GM21619 (cell line): Measurements from ENCODE around the gene DCAF6.

Experiments
- ATAC-seq: cut with Tn5 transposase; IDR thresholded peaks from one replicate; pipeline ENCODE4 v1.9.1; 2021; ENCODE audit not compliant: unreplicated experiment

DCAF6 gene

DNA sequence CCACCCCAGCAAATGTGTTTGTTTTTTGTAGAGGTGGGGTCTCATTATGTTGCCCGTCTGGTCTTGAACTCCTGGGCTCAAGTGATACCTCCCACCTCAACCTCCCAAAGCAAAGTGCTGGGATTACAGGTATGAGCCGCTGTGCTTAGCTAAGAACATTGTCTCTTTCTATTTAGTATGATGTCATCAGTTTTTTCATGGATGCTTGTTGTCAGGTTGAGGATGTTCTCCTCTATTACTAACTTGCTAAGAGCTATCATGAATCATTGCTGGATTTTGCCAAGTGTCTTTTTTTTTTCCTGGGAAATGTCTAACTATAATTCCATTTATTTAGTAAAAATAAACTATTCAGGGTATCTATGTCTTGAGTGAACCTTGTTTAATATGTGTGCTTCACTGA is 19.4 kb downstream of the DCAF6 start:
- no peak for ATAC-seq

DNA sequence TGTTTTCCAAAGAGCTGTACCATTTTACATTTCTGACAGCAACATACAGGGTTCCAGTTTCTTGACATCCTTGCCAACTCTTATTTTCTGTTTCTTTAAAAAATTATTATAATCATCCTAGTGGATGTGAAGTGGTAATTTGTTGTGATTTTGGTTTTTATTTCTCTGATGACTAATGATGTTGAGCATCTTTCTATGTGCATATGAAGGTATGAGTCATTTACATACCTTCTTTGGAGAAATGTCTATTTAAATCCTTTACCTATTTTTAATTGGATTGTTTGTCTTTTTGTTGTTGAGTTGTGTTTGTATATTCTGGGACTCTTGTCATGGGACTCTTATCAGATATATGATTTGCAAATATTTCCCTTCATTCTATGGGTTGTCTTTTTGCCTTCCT is 21.2 kb downstream of the DCAF6 start:
- ATAC-seq = no peak

DNA sequence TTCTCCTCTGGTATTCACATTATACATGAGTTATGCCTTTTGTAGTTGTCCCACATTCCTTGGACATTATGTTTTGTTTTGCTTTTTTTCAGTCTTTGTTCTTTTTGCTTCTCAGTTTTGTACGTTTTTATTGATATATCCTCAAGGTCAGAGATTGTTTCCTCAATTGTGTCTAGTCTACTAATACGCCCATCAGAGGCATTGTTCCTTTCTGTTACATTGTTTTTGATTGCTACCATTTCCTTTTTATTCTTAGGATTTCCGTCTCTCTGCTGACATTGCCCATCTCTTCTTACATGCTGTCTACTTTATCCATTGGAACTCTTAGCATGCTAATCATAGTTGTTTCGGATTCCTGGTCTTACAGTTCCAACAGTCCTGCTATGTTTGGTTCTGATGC is 28.2 kb downstream of the DCAF6 start:
- ATAC-seq = no peak

DNA sequence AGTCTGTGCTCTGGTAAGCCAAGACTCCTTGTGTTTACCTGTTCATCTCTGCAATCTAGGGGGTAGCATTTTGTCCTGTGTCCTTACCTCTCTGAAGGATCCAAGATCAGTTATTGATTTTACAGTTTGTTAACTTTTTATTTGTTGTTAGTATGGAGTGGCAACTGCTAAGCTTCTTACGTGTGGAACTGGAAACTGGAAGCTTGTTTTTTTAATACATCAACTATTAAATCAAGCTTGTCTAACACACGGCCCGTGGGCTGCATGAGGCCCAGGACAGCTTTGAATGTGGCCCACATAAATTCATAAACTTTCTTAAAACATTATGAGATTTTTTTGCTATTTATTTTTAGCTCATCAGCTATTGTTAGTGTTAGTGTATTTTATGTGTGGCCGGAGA is 29.6 kb downstream of the DCAF6 start:
- no peak for ATAC-seq

DNA sequence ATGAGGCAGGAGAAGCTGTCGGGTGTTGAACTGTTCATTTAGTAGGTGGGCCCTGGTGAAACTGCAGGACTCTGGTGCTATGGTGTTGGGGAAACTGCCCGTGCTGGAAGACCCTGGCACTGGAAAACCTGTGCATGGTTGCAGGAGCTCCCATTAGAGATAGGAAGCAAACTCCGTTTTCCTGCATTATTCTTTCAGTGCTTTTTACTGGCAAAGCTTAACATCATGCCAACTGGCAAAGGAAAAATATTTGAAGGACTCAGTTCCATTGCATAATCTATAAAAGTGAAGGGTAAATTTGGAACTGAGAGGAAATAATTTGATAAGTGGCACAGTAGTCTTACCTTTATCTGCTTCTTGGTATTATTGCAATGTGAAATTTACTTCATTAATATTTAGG is 32.1 kb downstream of the DCAF6 start:
- ATAC-seq = no peak

DNA sequence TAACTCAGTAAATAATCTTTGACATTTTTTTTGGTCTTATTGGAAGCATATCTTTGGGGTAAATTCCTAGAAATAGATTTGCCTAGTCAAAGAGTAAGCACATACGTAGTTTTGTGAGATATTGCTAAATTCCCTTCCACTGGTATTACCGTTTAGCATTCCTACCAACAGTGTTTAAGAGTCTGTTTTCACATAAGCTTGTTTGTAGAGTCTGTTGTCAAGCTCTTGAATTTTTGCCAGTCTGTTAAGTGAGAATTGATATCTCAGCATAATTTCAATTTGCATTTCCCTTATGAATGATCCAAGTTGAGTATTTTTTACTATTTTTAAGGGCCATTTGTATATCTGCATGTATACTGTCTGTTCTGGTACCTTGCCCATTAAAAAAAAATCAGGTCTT is 37.3 kb downstream of the DCAF6 start:
- no peak for ATAC-seq

DNA sequence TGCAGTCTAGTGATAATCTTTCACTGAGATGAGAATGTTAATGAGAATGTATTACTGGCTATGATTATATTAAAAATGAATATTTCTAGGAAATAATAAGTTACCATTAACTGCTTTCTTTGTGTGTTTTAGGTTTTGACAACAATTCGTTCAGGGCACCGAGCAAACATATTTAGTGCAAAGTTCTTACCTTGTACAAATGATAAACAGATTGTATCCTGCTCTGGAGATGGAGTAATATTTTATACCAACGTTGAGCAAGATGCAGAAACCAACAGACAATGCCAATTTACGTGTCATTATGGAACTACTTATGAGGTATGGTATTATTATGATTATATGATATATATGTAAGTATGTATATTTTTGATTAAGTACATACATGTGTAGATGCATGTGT is 38.2 kb downstream of the DCAF6 start:
- no peak for ATAC-seq

DNA sequence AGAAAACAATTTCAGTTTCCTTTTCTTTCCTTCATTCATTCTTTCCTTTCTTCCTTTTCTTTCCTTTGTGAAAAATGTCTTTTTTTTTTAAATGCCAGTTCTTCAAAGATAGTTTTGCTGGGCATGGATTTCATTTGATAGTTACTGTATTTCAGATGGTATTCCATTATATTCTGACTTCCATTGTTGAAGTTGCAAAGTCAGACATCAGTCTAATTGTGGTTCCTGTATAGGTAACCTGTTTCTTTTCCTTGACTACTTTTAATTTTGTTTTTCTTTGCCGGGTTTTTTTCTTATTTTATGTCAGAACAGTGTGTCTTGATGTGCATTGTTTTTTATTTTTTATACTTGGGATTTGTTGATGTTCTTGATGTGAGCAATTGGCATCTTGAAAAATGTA is 40.8 kb downstream of the DCAF6 start:
- ATAC-seq = no peak

DNA sequence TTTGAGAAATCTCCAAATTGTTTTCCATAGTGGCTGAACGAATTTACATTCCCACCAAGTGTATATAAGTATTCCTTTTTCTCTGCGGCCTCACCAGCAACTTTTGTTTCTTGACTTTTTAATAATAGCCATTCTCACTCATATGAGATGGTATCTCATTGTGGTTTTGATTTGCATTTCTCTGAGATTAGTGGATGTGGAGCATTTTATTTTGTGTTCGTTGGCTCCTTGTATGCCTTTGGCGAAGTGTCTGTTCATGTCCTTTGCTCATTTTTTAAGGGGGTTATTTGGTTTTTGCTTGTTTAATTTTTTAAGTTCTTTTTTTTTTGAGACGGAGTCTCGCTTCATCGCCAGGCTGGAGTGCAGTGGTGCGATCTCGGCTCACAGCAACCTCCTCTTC is 45.5 kb downstream of the DCAF6 start:
- no peak for ATAC-seq

DNA sequence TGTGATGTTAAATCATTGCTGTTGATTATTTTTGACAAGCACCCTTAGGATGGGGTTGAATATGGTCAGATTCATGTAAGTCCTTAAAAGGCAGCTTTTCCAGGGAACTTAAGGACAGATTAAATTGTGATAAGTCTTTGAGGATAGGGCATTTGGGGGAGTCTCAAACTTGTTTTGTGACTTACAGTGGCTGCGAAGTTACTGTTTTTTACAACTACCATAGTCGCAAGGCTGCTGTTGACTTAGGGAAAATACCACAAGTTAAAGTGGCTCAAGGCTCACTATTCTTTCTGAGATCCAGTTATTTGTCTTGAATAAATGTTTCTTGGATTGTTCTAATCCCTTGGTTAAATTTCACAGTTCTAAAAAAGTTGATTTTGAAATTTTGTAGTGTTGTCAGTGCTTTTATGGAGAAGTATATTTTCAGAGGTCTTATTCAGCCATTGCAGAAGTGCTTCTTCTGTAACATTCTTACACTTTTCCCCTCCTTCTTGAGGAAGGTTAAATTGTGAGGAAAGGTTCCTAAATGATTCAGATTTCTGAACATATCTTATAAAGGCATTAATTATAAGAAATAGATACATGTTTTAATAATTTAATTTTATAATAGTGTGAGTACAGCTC is 47.4 kb downstream of the DCAF6 start:
- ATAC-seq = no peak

DNA sequence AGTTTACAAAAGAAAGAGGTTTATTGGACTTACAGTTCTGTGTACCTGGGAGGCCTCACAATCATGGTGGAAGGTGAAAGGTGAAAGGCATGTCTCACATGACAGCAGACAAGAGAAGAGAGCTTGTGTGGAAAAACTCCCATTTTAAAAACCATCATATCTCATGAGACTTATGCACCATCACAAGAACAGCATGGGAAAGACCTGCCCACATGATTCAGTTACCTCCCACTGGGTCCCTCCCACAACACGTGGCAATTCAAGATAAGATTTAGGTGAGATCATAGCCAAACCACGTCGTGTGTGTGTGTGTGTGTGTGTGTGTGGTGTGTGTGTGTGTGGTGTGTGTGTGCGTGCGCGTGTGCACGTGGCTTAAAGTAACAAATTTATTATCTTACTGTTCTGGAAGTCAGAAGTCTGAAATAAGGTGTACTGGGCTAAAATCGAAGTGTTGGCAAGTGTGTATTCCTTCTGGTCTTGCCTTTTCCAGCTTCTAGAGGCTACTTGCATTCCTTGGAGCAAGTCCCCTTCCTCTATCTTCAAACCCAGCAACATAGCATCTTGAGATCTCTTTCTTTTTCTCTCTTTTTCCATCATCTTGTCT is 48.5 kb downstream of the DCAF6 start:
- ATAC-seq = no peak

DNA sequence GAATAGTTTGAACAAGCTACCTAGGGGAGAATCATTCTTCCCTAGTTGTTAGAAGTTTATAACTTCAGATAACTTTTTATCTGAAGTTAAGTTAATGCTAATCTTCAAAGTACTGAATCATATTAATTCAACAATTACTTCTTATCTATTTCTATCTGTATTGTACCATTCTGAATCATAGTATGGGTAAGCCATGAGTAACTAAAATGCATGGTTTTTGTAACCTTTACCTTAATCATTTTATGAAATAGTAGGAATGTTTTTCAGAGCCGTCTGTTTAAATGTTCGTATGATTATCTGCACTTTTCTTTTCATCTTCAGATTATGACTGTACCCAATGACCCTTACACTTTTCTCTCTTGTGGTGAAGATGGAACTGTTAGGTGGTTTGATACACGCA is 50.7 kb downstream of the DCAF6 start:
- no peak for ATAC-seq

DNA sequence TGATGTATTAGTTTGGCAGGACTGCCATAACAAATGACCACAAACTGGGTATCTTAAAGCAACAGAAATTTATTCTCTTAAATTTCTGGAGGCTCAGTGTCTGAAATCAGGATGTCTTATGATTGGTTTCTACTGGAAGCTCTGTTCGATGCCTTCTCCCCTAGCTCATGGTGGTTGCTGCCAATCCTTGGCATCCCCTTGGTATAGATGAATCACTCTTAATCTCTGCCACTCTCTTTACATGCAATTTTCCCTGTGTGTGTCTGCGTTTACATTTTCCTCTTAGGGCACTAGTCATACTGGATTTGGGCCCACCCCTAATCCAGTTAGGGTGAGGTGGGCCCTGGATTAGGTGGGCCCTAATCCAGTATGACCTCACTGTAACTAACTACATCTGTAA is 55.1 kb downstream of the DCAF6 start:
- ATAC-seq = no peak

DNA sequence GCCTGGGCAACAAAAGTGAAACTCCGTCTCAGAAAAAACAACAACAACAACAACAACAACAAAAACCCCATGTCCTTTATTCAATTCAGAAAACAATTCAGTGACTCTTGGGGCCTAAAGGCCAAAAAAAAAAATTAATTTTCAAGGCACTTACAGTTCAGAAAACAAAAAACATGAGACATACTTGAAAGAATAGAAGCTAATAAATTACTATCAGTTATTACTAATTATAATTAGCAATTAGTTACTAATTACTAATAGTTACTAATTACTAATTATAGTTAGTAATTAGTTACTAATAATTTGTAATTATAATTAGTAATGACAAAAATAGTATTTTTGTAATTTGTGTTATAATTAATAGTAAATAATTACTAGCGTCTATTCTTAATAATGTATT is 57.2 kb downstream of the DCAF6 start:
- ATAC-seq = no peak

DNA sequence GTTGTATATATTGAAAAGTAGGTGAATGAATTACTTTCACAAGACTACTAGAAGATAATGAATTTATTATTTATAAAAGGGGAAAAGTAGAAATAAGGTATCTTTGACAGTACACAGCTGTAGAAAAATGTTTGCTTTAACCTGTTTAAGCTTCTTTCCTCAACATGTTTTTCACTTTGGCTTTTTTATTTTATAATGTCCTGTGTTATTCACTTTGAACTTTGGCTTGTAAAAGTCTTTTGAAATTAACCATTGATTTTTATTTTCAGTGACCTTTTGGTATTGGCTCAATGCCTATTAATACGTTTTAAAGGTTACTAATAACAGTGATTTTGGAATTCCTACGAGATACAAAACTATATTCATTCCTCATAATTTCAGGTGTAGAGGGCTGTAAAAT is 58.1 kb downstream of the DCAF6 start:
- no peak for ATAC-seq

DNA sequence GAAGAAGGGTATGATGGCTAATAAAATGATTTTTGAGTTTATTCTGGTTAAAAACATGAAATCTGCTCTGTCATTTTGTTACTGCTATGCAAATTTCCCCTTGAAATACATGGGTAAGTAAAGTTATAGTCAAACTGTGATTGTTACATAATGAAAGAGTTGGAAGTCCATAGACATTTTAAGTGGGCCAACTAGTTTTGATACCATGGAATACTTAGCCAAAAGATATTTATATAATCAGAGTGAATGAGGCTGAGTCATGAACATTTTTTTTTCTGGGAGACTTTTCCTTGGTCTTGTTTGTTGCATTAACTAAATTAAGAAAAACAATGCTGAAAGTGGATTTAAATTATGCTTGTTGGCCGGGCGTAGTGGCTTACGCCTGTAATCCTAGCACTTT is 58.6 kb downstream of the DCAF6 start:
- ATAC-seq = no peak

DNA sequence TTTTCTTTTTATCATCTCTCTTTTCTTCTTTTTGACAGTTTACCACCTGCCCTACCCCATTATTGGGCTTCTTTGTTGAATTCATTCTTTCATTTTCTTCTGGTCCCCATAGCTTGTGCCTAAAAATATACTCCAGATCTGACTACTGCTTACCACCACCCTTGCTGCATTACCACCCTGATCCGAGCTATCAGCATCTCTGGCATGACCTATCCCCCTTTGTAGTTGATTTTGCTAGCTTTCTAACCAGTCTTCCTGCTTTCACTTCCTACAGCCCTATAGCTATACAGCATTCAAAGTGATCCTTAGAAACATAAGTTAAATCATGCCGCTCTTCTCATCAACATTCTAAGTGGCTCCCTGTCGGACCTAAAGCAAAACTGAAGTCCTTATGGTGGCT is 59.8 kb downstream of the DCAF6 start:
- ATAC-seq = no peak

DNA sequence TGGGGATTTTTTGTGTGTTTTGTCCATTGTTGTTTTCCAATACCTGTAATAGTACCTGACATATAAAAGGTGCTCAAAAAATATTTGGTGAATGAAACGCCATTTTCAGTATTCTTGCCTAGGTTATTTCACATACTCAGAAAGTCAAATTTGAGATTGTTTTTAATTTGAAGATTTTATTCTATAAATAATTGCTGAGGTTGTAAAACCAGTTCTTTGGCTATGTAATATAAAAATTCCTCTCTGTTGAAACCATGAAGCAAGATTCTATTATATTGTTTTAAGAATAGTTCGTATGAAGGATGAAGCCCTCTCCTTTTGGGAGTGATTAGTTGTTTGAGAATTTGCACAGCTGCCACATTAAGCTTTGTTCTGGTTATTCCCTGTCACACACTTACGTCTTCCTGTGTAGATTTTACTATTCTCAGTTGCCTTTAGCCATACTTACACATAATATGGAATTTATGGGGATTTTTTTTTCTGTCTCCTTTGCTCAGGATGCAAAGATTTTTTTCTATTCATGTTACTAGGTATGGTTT is 60.6 kb downstream of the DCAF6 start:
- ATAC-seq = no peak

DNA sequence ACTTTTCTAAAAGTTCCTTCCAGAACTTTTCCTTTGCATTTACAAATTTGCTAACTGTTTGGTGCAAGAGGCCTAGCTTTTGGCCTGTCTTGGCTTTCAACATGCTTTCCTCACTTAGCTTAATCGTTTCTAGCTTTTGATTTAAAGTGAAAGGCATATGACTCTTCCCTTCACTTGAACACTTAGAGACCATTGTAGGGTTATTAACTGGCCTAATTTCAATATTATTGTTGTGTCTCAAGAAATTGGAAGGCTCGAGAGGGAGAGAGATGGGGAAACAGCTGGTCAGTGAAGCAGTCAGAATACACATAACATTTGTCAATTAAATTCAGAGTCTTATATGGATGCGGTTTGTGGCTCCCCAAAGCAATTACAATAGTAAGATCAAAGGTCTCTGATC is 63.4 kb downstream of the DCAF6 start:
- no peak for ATAC-seq

DNA sequence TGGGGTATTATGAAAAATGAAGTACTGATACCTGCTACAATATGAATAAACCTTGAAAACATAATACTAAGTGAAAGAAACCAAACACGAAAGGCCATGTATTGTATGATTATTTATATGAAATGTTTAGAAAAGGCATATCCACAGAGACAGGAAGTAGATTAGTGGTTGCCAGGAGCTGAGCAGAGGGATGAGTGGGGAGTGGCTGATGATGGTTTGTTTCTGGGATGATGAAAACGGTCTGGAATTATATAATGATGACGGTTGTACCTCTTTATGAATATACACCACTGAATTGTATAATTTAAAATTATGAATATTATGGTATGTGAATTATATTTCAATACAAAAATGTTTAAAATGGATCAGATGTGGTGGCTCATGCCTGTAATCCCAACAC is 64.2 kb downstream of the DCAF6 start:
- ATAC-seq = no peak

DNA sequence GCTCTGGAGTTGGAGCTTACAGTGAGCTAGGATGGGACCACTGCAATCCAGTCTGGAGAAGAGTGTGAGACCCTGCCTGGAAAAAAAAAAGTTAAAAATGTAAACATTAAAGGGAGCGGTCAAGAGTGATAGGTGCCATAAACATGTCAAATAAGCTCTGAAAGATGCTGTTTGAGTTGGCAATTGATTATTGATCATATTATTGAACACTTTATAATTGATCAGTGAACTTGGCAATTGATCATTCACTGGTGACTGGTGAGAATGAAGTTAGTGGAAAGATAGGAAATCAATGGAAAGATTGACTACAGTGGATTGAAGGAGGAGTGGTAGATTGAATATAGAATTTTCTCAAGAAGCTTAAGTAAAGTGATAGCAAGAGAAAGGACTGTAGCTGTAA is 64.7 kb downstream of the DCAF6 start:
- no peak for ATAC-seq

DNA sequence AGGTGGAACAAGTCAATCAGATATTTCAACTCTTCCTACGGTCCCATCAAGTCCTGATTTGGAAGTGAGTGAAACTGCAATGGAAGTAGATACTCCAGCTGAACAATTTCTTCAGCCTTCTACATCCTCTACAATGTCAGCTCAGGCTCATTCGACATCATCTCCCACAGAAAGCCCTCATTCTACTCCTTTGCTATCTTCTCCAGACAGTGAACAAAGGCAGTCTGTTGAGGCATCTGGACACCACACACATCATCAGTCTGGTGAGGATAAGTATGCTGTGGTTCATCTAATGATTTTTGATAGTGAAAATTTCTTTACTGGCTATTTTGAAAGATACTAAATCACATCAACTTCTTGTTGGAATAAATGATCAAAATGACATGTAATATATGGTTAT is 68.0 kb downstream of the DCAF6 start:
- no peak for ATAC-seq

DNA sequence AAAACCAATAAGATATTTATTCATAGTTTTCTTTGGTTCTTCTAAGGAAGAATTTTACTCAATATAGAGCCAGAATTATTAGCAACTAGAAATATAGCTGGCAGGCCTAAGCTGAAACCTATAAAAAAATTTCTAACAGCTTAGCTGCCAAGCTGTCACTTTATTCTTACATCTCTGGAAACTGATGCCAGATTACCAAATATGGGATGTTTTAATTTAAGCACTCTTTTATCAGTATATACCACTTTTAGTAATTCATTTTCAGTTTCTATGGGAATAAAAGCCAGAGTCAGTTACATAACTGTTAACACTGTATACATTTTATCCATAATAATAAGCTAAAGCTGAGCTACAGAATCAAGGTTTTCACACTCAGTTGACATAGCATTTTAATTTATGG is 69.0 kb downstream of the DCAF6 start:
- ATAC-seq = no peak
